Activated CD4-positive, alpha-beta T cell treated with anti-CD3 and anti-CD28 coated beads, Interleukin-2, amount 50 U/mL, for 48 hours (primary cell): ENCODE measurements around the gene DVL3.
A peak's percentile ranks its signal among the peaks of the same experiment; 100 is the strongest.
"Not testable (repeated sequence)": the region's sequence is repeated elsewhere in the genome, so short reads cannot be mapped to it uniquely, and the experiment has no call there.

Experiments
- DNase-seq, 2 experiments: peaks; one replicate each; pipeline ENCODE4 v3.0.0-alpha.2; 2020

Gene DVL3

GRCh38 chr3:184154885-184155643, at the start of gene DVL3:
Gene DVL3, plus strand, starts transcription at chr3:184155377. Its CDS starts 259 bp downstream, at chr3:184155636.
- DNase-seq, result peak; percentile 36 to 52

- no peak for DNase-seq
These were observed 44.9 kb upstream of the DVL3 start for GRCh38 chr3:184110316-184110725.

- no peak for DNase-seq
These were observed 39.2 kb upstream of the DVL3 start for GRCh38 chr3:184116017-184116416.

- no peak for DNase-seq
These were observed 37.5 kb upstream of the DVL3 start for GRCh38 chr3:184117636-184118035.

GRCh38 chr3:184121031-184121430, 34.1 kb upstream of the DVL3 start:
- not testable (repeated sequence) for DNase-seq

GRCh38 chr3:184126006-184126405, 29.2 kb upstream of the DVL3 start:
- no peak for DNase-seq

- DNase-seq, result peak; percentile 8 to 15
These were observed 26.2 kb upstream of the DVL3 start for GRCh38 chr3:184129012-184129411.

- no peak for DNase-seq
These were observed 22.2 kb upstream of the DVL3 start for GRCh38 chr3:184132945-184133344.

GRCh38 chr3:184133840-184134745, 21.1 kb upstream of the DVL3 start:
- peak; percentile 73 to 77 for DNase-seq

- DNase-seq, result no peak
These were observed 20.4 kb upstream of the DVL3 start for GRCh38 chr3:184134746-184135148.

- DNase-seq, result peak; percentile 89 to 91
These were observed 19.8 kb upstream of the DVL3 start, which contains the start of gene EIF2B5 for GRCh38 chr3:184135149-184135910. Gene EIF2B5, plus strand, starts transcription at chr3:184135358. Its CDS starts 28 bp downstream, at chr3:184135386.

- DNase-seq, result no peak
These were observed 19.3 kb upstream of the DVL3 start for GRCh38 chr3:184135911-184136260.

GRCh38 chr3:184140436-184140835, 14.7 kb upstream of the DVL3 start:
- DNase-seq, result no peak

GRCh38 chr3:184142199-184142598, 13.0 kb upstream of the DVL3 start:
- no peak for DNase-seq

- DNase-seq, result no peak
These were observed 11.8 kb upstream of the DVL3 start for GRCh38 chr3:184143327-184143726.

- no peak for DNase-seq
These were observed 10.7 kb upstream of the DVL3 start for GRCh38 chr3:184144505-184144904.

GRCh38 chr3:184145111-184145524, 10.1 kb upstream of the DVL3 start:
- peak; percentile 22 to 29 for DNase-seq

- no peak for DNase-seq
These were observed 9.4 kb upstream of the DVL3 start for GRCh38 chr3:184145751-184146270.

GRCh38 chr3:184148076-184148475, 7.1 kb upstream of the DVL3 start:
- no peak for DNase-seq

- no peak for DNase-seq
These were observed 6.1 kb upstream of the DVL3 start for GRCh38 chr3:184149123-184149522.

- DNase-seq, result not testable (repeated sequence)
These were observed 5.4 kb upstream of the DVL3 start for GRCh38 chr3:184149770-184150169.

GRCh38 chr3:184155644-184156521, 706 bp downstream of the DVL3 start:
- peak; percentile 59 to 65 for DNase-seq
